Activated T-helper 2 cell treated with anti-CD3 and anti-CD28 coated beads, Interferon-gamma antibody, Interleukin-2, Interleukin-4, amounts not matched to agents 10 μg/mL and 5 μg/mL and 100 μg/mL, durations not matched to agents 14 hours and 24 hours and 36 hours (primary cell): ENCODE data around the gene MRPS16. TPM values are rescaled to one million over a fixed set of nuclear protein-coding genes. Genes with fewer than 3 reads are reported as not detected.
A peak's percentile ranks its signal among the peaks of the same experiment; 100 is the strongest.

ENCODE experiments used
- DNase-seq: peaks from one replicate; pipeline ENCODE4 v3.0.0; 2021; ENCODE audit warnings: low spot score
- H3K27ac Mint-ChIP-seq: one replicate; pipeline ENCODE4 v1.8.0; 2021; ENCODE audit warnings: mixed read lengths
- H3K27me3 Mint-ChIP-seq: one replicate; pipeline ENCODE4 v1.8.0; 2021; ENCODE audit warnings: low read depth, mixed read lengths
- H3K36me3 Mint-ChIP-seq: one replicate; pipeline ENCODE4 v1.8.0; 2021; ENCODE audit warnings: low read depth, mixed read lengths
- H3K4me1 Mint-ChIP-seq: one replicate; pipeline ENCODE4 v1.8.0; 2021; ENCODE audit warnings: low read depth, mixed read lengths
- H3K4me3 Mint-ChIP-seq: one replicate; pipeline ENCODE4 v1.8.0; 2021; ENCODE audit warnings: low read depth, mild to moderate bottlenecking, moderate library complexity, mixed read lengths
- H3K9me3 Mint-ChIP-seq: one replicate; pipeline ENCODE4 v1.8.0; 2021; ENCODE audit warnings: mixed read lengths
- intact Hi-C: fragments of 100-400 bp; cut with micrococcal nuclease; formaldehyde crosslinking; loops from one replicate; pipeline ENCODE4 v1.15.1; 2023
- total RNA-seq: library from RNA; stranded (reverse); gene quantifications from 2 replicates; pipeline ENCODE4 v1.2.3, GENCODE V29; 2022

The MRPS16 gene
- total RNA-seq, 1 donor from 2014 or later = 145 TPM

- peaks cover under 1% of the 10 kb centered on the region for H3K9me3 Mint-ChIP-seq
- H3K27ac Mint-ChIP-seq = peak overlapping the region; percentile 91
- intact Hi-C loops = loop anchor here (2.0 to 5.0 kb wide), 3 partner anchors 84 to 242 kb away; partner anchors contain the start of genes CFAP70, ECD and FAM149B1
- peaks cover 38% of the 10 kb centered on the region for H3K36me3 Mint-ChIP-seq
- peak overlapping the region; percentile 98 for H3K4me3 Mint-ChIP-seq
- DNase-seq = no peak
- H3K27me3 Mint-ChIP-seq = no peaks in the 10 kb centered on the region
- H3K4me1 Mint-ChIP-seq = peaks cover 24% of the 10 kb centered on the region
These were observed 746 bp upstream of the MRPS16 start for GRCh38 chr10:73253225-73253555.

DNA sequence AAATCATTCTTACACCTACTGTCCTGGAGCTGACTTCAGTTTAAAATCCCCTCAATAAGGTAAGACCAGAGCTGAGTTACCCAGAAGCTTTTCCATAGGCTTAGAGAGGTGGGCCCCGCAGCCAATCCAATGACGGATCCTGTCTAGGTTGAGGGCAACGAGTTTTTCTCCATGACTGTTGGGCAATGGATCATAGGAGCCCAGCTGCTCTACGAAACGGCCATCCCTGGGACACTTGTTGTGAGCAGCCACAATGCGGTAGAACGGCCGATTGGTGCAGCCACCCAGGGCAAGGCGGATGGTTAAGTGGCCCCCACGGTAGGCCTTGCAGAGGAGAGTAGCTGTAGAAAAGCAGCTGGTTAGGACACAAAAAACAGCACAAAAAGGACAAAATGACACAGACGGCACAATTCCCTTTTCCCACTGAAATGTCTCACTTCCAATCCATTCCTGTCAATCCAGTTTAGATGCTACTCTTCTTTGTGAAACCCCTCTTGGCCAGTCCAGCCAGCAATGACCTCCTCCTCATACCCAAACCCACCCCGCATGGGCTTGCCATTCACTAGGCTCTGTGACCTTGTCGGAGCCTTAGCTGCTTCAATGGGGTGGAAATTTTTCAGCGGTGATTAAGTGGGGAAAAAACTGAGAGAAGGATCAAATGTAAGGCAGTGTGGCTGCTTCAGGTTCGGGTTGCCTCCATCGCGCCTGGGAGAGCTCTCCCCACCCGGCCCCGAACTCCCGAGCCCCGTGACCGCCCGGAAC is 580 bp downstream of the MRPS16 start:
- no peak for DNase-seq
- no peaks in the 10 kb centered on the region for H3K9me3 Mint-ChIP-seq
- H3K4me1 Mint-ChIP-seq = peaks cover 31% of the 10 kb centered on the region
- intact Hi-C loops = loop anchor here (2.0 to 5.0 kb wide), 3 partner anchors 83 to 243 kb away; partner anchors contain the start of genes CFAP70, ECD and FAM149B1
- peak overlapping the region; percentile 98 for H3K4me3 Mint-ChIP-seq
- peaks cover 49% of the 10 kb centered on the region for H3K36me3 Mint-ChIP-seq
- peak overlapping the region; percentile 91 for H3K27ac Mint-ChIP-seq
- no peaks in the 10 kb centered on the region for H3K27me3 Mint-ChIP-seq

DNA sequence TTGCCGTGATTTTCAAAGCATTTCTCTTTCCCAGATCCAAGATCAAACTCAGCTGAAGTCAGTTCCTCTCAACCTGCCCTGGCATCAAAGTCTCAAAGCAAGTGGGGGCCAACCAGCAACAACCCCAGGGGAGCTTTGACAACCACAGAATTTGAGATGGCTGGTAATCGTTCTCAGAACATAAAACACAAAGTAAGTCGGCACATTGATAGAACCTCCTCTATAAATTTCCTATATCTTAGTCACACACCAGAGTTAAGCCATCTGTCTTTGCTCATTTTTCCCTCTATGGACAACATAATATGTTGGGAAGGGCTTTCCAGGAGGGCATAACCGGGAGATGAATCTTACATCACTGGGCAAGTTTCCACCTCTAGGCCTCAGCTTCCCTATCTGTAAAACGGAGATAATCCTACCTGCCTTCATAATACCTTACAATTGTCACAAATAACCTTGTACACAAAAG is 4.2 kb downstream of the MRPS16 start:
- Mint-ChIP-seq H3K4me1 (peaks cover 53% of the 10 kb centered on the region), H3K4me3 (peak overlapping the region; percentile 99), H3K9me3 (no peaks in the 10 kb centered on the region), H3K27me3 (no peaks in the 10 kb centered on the region), H3K36me3 (peaks cover 83% of the 10 kb centered on the region), H3K27ac (peak overlapping the region; percentile 95)
- intact Hi-C loops = loop anchor here (5.0 kb wide), 1 partner anchor 494 kb away; the partner anchor contains the start of gene SEC24C
- DNase-seq = no peak

DNA sequence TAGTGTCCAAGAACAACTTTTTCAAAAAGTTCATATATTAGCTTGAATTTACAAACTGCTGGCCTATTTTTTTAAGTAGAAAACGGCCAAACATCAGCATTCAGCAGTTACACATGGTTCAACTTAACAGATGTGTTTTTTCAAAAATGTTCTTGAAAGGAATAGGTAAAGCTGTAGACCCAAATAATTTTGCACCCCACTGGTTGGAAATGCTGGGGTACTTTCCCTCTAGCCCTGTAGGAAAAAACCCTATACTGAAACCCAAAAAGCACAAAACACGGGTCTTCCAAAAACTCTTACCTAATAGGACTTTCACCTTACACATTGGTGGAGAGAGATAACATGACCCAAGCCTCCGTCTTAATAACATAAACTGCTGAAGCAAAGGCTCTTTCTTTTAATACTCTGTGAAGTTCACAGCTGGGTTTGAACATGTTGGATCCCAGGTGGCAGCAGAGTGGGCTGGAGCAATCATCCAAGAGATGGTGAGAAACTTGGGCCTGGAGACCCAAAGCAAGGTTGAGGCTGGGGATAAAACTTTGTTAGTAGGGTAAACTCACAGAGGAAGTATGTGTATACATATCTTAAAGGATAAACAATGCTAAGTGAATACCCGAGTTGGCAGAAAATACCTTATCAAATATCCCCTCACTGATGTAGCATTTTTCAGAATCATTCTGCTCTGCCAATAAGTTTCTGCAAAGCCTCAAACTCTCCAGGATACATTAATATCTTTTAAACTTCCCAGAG is 4.8 kb downstream of the MRPS16 start:
- Mint-ChIP-seq H3K36me3 (peaks cover 89% of the 10 kb centered on the region), H3K27me3 (no peaks in the 10 kb centered on the region), H3K4me1 (peaks cover 57% of the 10 kb centered on the region), H3K9me3 (no peaks in the 10 kb centered on the region), H3K4me3 (peak overlapping the region; percentile 99), H3K27ac (peak overlapping the region; percentile 95)
- intact Hi-C loops = loop anchor here (1.0 to 5.0 kb wide), 4 partner anchors 151 to 538 kb away; partner anchors contain the start of genes P4HA1, SEC24C and ZSWIM8
- no peak for DNase-seq

DNA sequence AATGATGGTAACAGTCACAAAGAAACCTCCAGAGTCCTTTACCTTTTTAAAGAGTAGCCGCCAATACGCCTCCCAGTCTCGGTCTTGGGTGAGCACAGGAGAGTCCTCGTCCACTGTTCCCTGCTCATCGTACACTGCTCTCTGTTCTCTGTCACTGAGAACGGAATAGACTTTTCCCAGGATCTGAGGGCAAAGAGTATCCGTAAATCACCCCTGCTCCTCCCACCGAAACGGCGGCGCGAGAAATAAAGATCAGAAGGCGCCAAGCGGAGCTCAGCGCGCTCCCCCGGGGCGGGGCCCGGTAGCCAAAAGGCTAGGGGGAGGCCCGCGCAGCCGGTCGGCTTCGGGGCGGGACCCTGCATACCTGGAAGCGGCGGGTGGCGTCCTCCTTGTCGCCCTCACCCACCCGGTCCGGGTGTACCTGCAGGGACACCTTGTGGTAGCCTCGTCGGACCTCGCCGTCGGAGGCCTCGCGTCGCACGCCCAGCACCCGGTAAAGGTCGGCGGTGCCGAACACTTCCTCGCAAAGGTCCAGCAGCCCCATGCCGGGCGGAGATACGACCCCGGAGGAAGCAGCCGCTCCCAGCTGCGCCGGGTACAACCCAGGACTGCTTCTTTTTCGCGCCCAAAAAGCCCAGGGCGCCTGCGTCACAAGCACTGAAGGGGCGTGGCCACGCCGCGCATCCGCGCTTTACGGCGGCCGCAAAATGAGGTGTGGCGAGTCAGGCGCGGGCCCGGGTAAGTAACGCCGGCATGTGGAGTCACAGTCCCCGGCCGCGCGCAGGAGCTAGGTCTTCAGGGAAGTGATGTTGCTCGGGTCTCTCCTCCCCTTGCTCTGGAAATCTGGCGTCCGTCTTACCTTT is 5.6 kb downstream of the MRPS16 start, which contains the start of gene DNAJC9:
DNAJC9 (minus strand) TSS at position 610 of the 863 bp plus-strand sequence; CDS start at position 544, 66 bp downstream.
- Mint-ChIP-seq H3K4me1 (peaks cover 62% of the 10 kb centered on the region), H3K27me3 (no peaks in the 10 kb centered on the region), H3K4me3 (peak within 1 kb of the TSS; percentile 99), H3K9me3 (no peaks in the 10 kb centered on the region), H3K27ac (peak within 1 kb of the TSS; percentile 95), H3K36me3 (peaks cover 91% of the 10 kb centered on the region)
- peak; percentile 96 for DNase-seq
- intact Hi-C loops = loop anchor here (1.0 to 5.0 kb wide), 4 partner anchors 150 to 538 kb away; partner anchors contain the start of genes P4HA1, SEC24C and ZSWIM8

DNA sequence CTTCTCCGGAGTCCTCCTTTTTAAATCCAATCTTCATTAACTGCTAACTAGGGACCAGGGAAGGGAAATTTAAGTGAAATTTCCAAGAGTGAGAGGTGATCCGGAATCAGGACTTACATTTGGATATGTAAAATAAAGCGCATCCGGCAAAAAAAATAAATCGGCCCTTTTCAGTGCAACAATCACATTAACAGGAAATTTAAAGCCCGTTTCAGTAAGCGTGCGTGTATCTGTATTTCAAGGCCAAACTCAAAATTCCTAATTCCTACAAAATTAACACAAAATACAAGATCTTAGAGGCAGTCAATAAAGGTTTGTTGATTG is 6.2 kb downstream of the MRPS16 start:
- Mint-ChIP-seq H3K4me3 (peak overlapping the region; percentile 99), H3K27ac (peak overlapping the region; percentile 95), H3K27me3 (no peaks in the 10 kb centered on the region), H3K36me3 (peaks cover 88% of the 10 kb centered on the region), H3K4me1 (peaks cover 62% of the 10 kb centered on the region), H3K9me3 (no peaks in the 10 kb centered on the region)
- DNase-seq = no peak
- intact Hi-C loops = loop anchor here (2.0 to 5.0 kb wide), 2 partner anchors 149 to 496 kb away; partner anchors contain the start of genes P4HA1 and SEC24C

GRCh38 chr10:73244866-73245477 is 7.5 kb downstream of the MRPS16 start:
- Mint-ChIP-seq H3K27ac (peak overlapping the region; percentile 22), H3K9me3 (no peaks in the 10 kb centered on the region), H3K4me3 (peak overlapping the region; percentile 73), H3K27me3 (no peaks in the 10 kb centered on the region), H3K36me3 (peaks cover 86% of the 10 kb centered on the region), H3K4me1 (peaks cover 53% of the 10 kb centered on the region)
- intact Hi-C loops = loop anchor here (5.0 kb wide), 1 partner anchor 497 kb away; the partner anchor contains the start of gene SEC24C
- no peak for DNase-seq

DNA sequence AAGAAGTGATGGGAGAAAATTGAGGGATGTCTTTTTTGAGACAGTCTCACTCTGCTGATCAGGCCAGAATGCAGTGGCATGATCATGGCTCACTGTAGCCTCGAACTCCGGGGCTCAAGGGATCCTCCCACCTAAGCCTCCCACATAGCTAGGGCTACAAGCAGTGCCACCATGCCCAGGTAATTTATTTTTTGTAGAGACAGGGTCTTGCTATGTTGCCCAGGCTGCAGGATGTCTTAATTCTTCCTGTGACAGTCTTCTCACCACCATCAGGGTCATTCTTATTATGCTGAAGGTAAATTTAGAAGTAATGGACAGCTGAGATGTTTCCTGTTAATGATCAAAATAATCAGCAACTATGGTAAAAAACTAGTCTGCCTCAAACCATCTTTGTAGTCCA is 12.5 kb downstream of the MRPS16 start:
- Mint-ChIP-seq H3K4me1 (peaks cover 24% of the 10 kb centered on the region), H3K27me3 (no peaks in the 10 kb centered on the region), H3K36me3 (peaks cover 67% of the 10 kb centered on the region), H3K9me3 (no peaks in the 10 kb centered on the region), H3K27ac (no peak overlapping the region), H3K4me3 (no peak overlapping the region)
- DNase-seq = no peak
- intact Hi-C loops = no loop called here

DNA sequence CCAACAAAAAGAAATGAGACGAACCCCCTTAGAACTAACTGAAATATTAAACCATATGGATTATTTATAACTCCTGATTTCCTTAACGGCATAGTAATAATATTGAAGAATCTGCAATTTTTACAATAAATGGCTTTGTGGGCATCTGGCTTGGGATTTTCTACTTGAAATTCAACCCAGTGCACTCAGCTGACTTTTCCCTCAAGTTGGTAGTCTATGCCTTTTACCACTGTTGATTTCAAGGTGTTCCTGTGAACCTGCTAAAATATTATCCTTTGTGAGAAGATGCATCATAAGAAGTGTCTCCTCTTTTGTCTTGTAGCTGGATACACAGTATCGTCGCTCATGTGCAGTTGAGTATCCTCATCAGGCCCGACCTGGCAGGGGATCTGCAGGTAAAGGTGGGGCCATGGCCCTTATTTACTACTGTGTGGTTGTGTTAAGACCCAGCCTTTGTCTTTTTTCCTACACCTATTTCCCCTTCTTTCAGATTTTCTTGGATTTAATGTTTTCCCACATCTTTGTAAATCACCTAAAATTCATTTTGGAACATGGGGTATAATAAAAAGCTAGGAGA is 13.4 kb downstream of the MRPS16 start:
- no peaks in the 10 kb centered on the region for H3K27me3 Mint-ChIP-seq
- H3K36me3 Mint-ChIP-seq = peaks cover 66% of the 10 kb centered on the region
- intact Hi-C loops = no loop called here
- H3K4me3 Mint-ChIP-seq = no peak overlapping the region
- no peak overlapping the region for H3K27ac Mint-ChIP-seq
- peaks cover 17% of the 10 kb centered on the region for H3K4me1 Mint-ChIP-seq
- H3K9me3 Mint-ChIP-seq = no peaks in the 10 kb centered on the region
- no peak for DNase-seq

- intact Hi-C loops = no loop called here
- Mint-ChIP-seq H3K4me3 (no peak overlapping the region), H3K36me3 (peaks cover 57% of the 10 kb centered on the region), H3K9me3 (no peaks in the 10 kb centered on the region), H3K27ac (no peak overlapping the region), H3K27me3 (no peaks in the 10 kb centered on the region), H3K4me1 (no peaks in the 10 kb centered on the region)
- no peak for DNase-seq
These were observed 17.7 kb downstream of the MRPS16 start for GRCh38 chr10:73234695-73235094.

DNA sequence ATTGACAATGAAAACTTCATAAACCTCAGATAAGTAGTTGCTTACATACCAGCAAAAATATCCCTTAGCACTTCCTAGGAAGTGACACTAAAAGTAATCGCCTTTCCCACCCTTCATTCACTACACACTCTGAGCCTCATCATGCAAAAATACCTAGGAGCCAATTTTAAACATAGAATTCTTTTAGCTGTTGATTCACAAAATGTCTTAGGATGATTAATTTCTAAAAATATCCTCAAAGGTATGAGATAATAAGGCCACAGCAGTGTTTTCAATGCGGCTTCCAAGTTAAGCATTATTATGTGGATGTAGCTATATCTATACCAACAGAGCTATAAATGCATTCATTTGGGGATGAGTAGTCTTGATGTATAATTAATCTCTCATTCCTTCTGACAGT is 18.6 kb downstream of the MRPS16 start:
- Mint-ChIP-seq H3K27ac (no peak overlapping the region), H3K4me3 (no peak overlapping the region), H3K9me3 (no peaks in the 10 kb centered on the region), H3K27me3 (no peaks in the 10 kb centered on the region), H3K4me1 (no peaks in the 10 kb centered on the region), H3K36me3 (peaks cover 49% of the 10 kb centered on the region)
- no peak for DNase-seq
- intact Hi-C loops = no loop called here
